HCT116 (cell line): Measurements from ENCODE around the gene GBF1. TPM values are rescaled to one million over a fixed set of nuclear protein-coding genes. Genes with fewer than 3 reads are reported as not detected.
A peak's percentile ranks its signal among the peaks of the same experiment; 100 is the strongest.

Experiments
- ATAC-seq: fragments of 200-7000 bp; cut with Tn5 transposase; 2 replicates; pipeline ENCODE4 v1.9.1; 2020; ENCODE audit warnings: mild to moderate bottlenecking, moderate library complexity
- BruUV-seq: library from RNA; stranded (reverse); fragments of 400-500 nt; replicated peaks from 2 replicates; lab custom pipeline; 2021; lab: Mats Ljungman, UMichigan
- CTCF ChIA-PET: fragments of 300-600 bp; sonication (Branson Sonifier 250); formaldehyde crosslinking; loops from one replicate; lab custom pipeline; 2021; ENCODE audit warnings: antibody characterized with exemption; lab: Charles Lee
- POLR2A ChIA-PET: fragments of 300-600, 350-600 bp; sonication (Branson Sonifier 250); formaldehyde crosslinking; loops from one replicate; lab custom pipeline; 2021; ENCODE audit warnings: antibody characterized with exemption; lab: Charles Lee
- RAD21 ChIA-PET, 2 experiments: fragments of 300-600 bp; sonication (Branson Sonifier 250); formaldehyde crosslinking; loops; one replicate each; lab custom pipeline; 2023; ENCODE audit warnings: low total read pairs in 2 of 2; ENCODE audit not compliant: uncharacterized antibody in 2 of 2, unreplicated experiment in 2 of 2, low non-redundant PET in 1 of 2; lab: Charles Lee
- DNase-seq: peaks from one replicate; pipeline ENCODE4 v3.0.0-alpha.2; 2010; ENCODE audit warnings: low read depth, low spot score
- H2AFZ ChIP-seq: fragments of 200-600 bp; shearing (Covaris generic), sonication (generic); 2 replicates; pipeline ENCODE4 v1.6.1; 2017; ENCODE audit warnings: low read depth, mixed run types, mixed read lengths, antibody characterized with exemption, low read length; ENCODE audit not compliant: poor library complexity, severe bottlenecking
- H3K27ac ChIP-seq: 2 replicates; pipeline ENCODE4 v1.5.1; 2012; ENCODE audit warnings: low read depth, low read length
- H3K27me3 ChIP-seq: fragments of 200-600 bp; sonication (generic); 2 replicates; pipeline ENCODE4 v1.6.1; 2016; ENCODE audit warnings: mixed run types, low read length, mixed read lengths; ENCODE audit not compliant: insufficient read depth
- H3K36me3 ChIP-seq, 2 experiments: fragments of 200-500 bp in 1 of 2; fragments of 200-600 bp in 1 of 2; sonication (Bioruptor generic) in 1 of 2; sonication (generic) in 1 of 2; 2 replicates each; pipeline versions ENCODE4 v1.5.1 to v1.6.1; 2014 to 2016; ENCODE audit warnings: low read length in 2 of 2, inconsistent platforms in 1 of 2, mixed read lengths in 1 of 2, mixed run types in 1 of 2; ENCODE audit not compliant: insufficient read depth in 2 of 2, control insufficient read depth in 1 of 2
- H3K4me1 ChIP-seq, 2 experiments: fragments of 200-600 bp in 1 of 2; sonication (generic) in 1 of 2; 2 replicates each; pipeline versions ENCODE4 v1.5.1 to v1.6.1; 2012 to 2017; ENCODE audit warnings: low read length in 2 of 2, inconsistent platforms in 1 of 2, mild to moderate bottlenecking in 1 of 2, mixed read lengths in 1 of 2, mixed run types in 1 of 2, moderate library complexity in 1 of 2; ENCODE audit not compliant: insufficient read depth in 2 of 2, control insufficient read depth in 1 of 2
- H3K4me2 ChIP-seq: fragments of 200-600 bp; sonication (generic); 2 replicates; pipeline ENCODE4 v1.6.1; 2017; ENCODE audit warnings: mixed run types, low read length, mixed read lengths
- H3K4me3 ChIP-seq, 2 experiments: fragments of 200-600 bp in 1 of 2; sonication (generic) in 1 of 2; replicated peaks in 1 of 2; 2 replicates each; pipeline ENCODE4 v1.5.1; 2011 to 2016; ENCODE audit warnings: low read length in 2 of 2, control low read depth in 1 of 2, low read depth in 1 of 2, mild to moderate bottlenecking in 1 of 2, mixed read lengths in 1 of 2, mixed run types in 1 of 2
- H3K79me2 ChIP-seq: fragments of 200-600 bp; sonication (generic); 2 replicates; pipeline ENCODE4 v1.6.1; 2017; ENCODE audit warnings: mild to moderate bottlenecking, mixed run types, low read length, moderate library complexity, mixed read lengths; ENCODE audit not compliant: insufficient read depth
- H3K9ac ChIP-seq: fragments of 200-600 bp; sonication (generic); 2 replicates; pipeline ENCODE4 v1.6.1; 2016; ENCODE audit warnings: low read length, mixed read lengths
- H3K9me2 ChIP-seq: fragments of 200-600 bp; sonication (generic), shearing (Covaris generic); 2 replicates; pipeline ENCODE4 v1.6.1; 2017; ENCODE audit warnings: mixed run types, mild to moderate bottlenecking, moderate library complexity; ENCODE audit not compliant: insufficient read depth
- H3K9me3 ChIP-seq, 2 experiments: fragments of 200-500 bp in 1 of 2; fragments of 200-600 bp in 1 of 2; sonication (Bioruptor generic) in 1 of 2; sonication (generic) in 1 of 2; 2 replicates each; pipeline ENCODE4 v1.6.1; 2014 to 2017; ENCODE audit warnings: low read length in 2 of 2, mixed read lengths in 2 of 2, inconsistent platforms in 1 of 2, low read depth in 1 of 2, mild to moderate bottlenecking in 1 of 2, mixed run types in 1 of 2, moderate library complexity in 1 of 2; ENCODE audit not compliant: control insufficient read depth in 1 of 2, insufficient read depth in 1 of 2
- H4K20me1 ChIP-seq: fragments of 200-600 bp; sonication (generic), shearing (Covaris generic); 2 replicates; pipeline ENCODE4 v1.6.1; 2017; ENCODE audit warnings: mixed run types, mild to moderate bottlenecking, moderate library complexity; ENCODE audit not compliant: insufficient read depth
- CTCF ChIP-seq, 3 experiments: fragments of 200-600 bp in 1 of 3; sonication (generic) in 1 of 3; IDR thresholded peaks in 2 of 3; conservative IDR thresholded peaks in 1 of 3; 2 replicates each; pipeline ENCODE4 v1.5.1; 2012 to 2017; ENCODE audit warnings: low read depth in 2 of 3, low read length in 2 of 3, antibody characterized with exemption in 1 of 3, borderline replicate concordance in 1 of 3, control low read depth in 1 of 3, mild to moderate bottlenecking in 1 of 3, mixed read lengths in 1 of 3, mixed run types in 1 of 3, moderate library complexity in 1 of 3; ENCODE audit not compliant: insufficient read depth in 1 of 3
- FOSL1 ChIP-seq: IDR thresholded peaks from 2 replicates; pipeline ENCODE4 v1.6.1; 2012; ENCODE audit warnings: low read depth
- JUND ChIP-seq: IDR thresholded peaks from 2 replicates; pipeline ENCODE4 v1.6.1; 2012
- POLR2A ChIP-seq: IDR thresholded peaks from 2 replicates; pipeline ENCODE4 v1.7.0; 2011; ENCODE audit warnings: borderline replicate concordance; ENCODE audit not compliant: insufficient read depth, insufficient read length; ENCODE audit errors: extremely low read depth
- SP1 ChIP-seq: IDR thresholded peaks from 2 replicates; pipeline ENCODE4 v1.6.1; 2012; ENCODE audit warnings: low read depth
- intact Hi-C: fragments of 100-400 bp; cut with micrococcal nuclease; formaldehyde crosslinking; loops from 2 replicates; pipeline ENCODE4 v1.10.0; 2022
- total RNA-seq: library from RNA; stranded (reverse); gene quantifications from one replicate; pipeline ENCODE4 v1.2.1, GENCODE V29; 2021; ENCODE audit not compliant: unreplicated experiment
- TF ChIP-seq, protein P1 (sequence below): IDR thresholded peaks from 2 replicates; pipeline ENCODE4 v1.6.1; 2011; ENCODE audit warnings: mild to moderate bottlenecking, low read length, moderate library complexity; ENCODE audit not compliant: insufficient replicate concordance; ENCODE audit errors: extremely low read depth

Gene GBF1
- total RNA-seq, 1 experiment from 2014 or later, result 58.9 TPM

DNA sequence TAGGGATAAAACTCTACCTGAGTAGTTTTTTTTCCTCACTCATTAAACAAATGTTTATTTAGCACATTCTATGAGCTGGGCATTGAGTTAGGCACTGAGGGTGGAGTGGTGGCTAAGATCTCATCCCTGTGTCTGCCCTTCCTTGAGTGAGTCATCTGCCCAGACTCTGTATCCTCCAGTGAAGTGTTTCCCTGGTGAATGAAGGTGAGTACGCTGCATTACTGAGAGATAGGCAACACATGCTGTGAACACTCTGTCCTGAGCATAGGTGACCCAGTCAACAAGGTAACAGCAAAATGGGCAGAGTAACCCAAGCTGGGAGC lies 9.8 kb upstream of the GBF1 start:
- TF ChIP-seq, protein P1, sequence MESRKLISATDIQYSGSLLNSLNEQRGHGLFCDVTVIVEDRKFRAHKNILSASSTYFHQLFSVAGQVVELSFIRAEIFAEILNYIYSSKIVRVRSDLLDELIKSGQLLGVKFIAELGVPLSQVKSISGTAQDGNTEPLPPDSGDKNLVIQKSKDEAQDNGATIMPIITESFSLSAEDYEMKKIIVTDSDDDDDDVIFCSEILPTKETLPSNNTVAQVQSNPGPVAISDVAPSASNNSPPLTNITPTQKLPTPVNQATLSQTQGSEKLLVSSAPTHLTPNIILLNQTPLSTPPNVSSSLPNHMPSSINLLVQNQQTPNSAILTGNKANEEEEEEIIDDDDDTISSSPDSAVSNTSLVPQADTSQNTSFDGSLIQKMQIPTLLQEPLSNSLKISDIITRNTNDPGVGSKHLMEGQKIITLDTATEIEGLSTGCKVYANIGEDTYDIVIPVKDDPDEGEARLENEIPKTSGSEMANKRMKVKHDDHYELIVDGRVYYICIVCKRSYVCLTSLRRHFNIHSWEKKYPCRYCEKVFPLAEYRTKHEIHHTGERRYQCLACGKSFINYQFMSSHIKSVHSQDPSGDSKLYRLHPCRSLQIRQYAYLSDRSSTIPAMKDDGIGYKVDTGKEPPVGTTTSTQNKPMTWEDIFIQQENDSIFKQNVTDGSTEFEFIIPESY, result no peak
- no peak for TF ChIP-seq FOSL1
- no peak for TF ChIP-seq JUND
- TF ChIP-seq CTCF (IDR thresholded peaks at IDR 0.05 in 2 of 3, conservative IDR thresholded peaks at IDR 0.05 in 1 of 3; ENCODE audit: borderline replicate concordance in 1 of 3, insufficient read depth in 1 of 3, low read depth in 2 of 3, low read length in 2 of 3), result no peak
- no peak for TF ChIP-seq SP1
- no peak for TF ChIP-seq POLR2A
- TF ChIP-seq, all 23 proteins: peak for 0
- Histone ChIP-seq H3K36me3 (no peaks in the 10 kb centered on the region), H3K4me1 (peaks cover 5 to 26% of the 10 kb centered on the region in 2 experiments), H3K4me2 (peak overlapping the region; percentile 34), H4K20me1 (no peaks in the 10 kb centered on the region), H3K27me3 (no peaks in the 10 kb centered on the region), H2AFZ (no peak overlapping the region), H3K9ac (no peak overlapping the region), H3K9me3 (no peaks in the 10 kb centered on the region), H3K79me2 (no peaks in the 10 kb centered on the region; the same call in 1 of the 2 replicates), H3K27ac (no peak overlapping the region), H3K9me2 (no peaks in the 10 kb centered on the region), H3K4me3 (no peak overlapping the region)
- intact Hi-C loops, result no loop called here
- ChIA-PET RAD21 (no interaction called here), POLR2A (interaction anchor here (1.5 to 1.8 kb wide), 2 partner anchors 10 kb away, joined by 4 read pairs; partner anchors contain the start of gene GBF1), CTCF (interaction anchor here (1.2 to 12.6 kb wide), 3 partner anchors 10 to 158 kb away, joined by 3 to 625 read pairs (median 3); partner anchors contain the start of gene ELOVL3)
- DNase-seq (no peak), ATAC-seq (no peak)
- BruUV-seq, result no TSS peak
